Mesendoderm (in vitro differentiated cells): Measurements from ENCODE around the gene KRTAP10-4.
"Not testable (repeated sequence)": the region's sequence is repeated elsewhere in the genome, so short reads cannot be mapped to it uniquely, and the experiment has no call there.

Experiments used
- DNase-seq: peaks from one replicate; pipeline ENCODE4 v3.0.0; 2013
- H2AK5ac ChIP-seq: 2 replicates; pipeline ENCODE4 v1.6.1; 2013; ENCODE audit warnings: low read length, inconsistent platforms
- H2BK120ac ChIP-seq: 2 replicates; pipeline ENCODE4 v1.6.1; 2013; ENCODE audit warnings: low read depth, mild to moderate bottlenecking, low read length, moderate library complexity, mixed read lengths
- H2BK15ac ChIP-seq: replicated peaks from 2 replicates; pipeline ENCODE4 v1.6.1; 2013; ENCODE audit warnings: low read depth, mild to moderate bottlenecking, moderate library complexity
- H2BK5ac ChIP-seq: 2 replicates; pipeline ENCODE4 v1.6.1; 2013; ENCODE audit warnings: low read length, inconsistent platforms
- H3K18ac ChIP-seq: 2 replicates; pipeline ENCODE4 v1.6.1; 2013; ENCODE audit warnings: mild to moderate bottlenecking, low read length, mixed read lengths
- H3K23ac ChIP-seq: one replicate; pipeline ENCODE4 v1.6.1; 2013; ENCODE audit warnings: low read length
- H3K27ac ChIP-seq: 2 replicates; pipeline ENCODE4 v1.5.1; 2013; ENCODE audit warnings: low read depth, mild to moderate bottlenecking, inconsistent platforms, low read length, moderate library complexity
- H3K27me3 ChIP-seq: 2 replicates; pipeline ENCODE4 v1.6.1; 2013; ENCODE audit warnings: low read length, control low read depth, mild to moderate bottlenecking, inconsistent platforms; ENCODE audit not compliant: insufficient read depth, poor library complexity
- H3K36me3 ChIP-seq: 2 replicates; pipeline ENCODE4 v1.6.1; 2013; ENCODE audit warnings: low read length, inconsistent platforms; ENCODE audit not compliant: control insufficient read depth, insufficient read depth
- H3K4ac ChIP-seq: one replicate; pipeline ENCODE4 v1.6.1; 2013; ENCODE audit warnings: low read depth, mild to moderate bottlenecking, low read length, moderate library complexity
- H3K4me1 ChIP-seq: 2 replicates; pipeline ENCODE4 v1.6.1; 2013; ENCODE audit warnings: low read depth, low read length, inconsistent platforms; ENCODE audit not compliant: control insufficient read depth
- H3K4me2 ChIP-seq: 2 replicates; pipeline ENCODE4 v1.6.1; 2013; ENCODE audit warnings: low read length
- H3K4me3 ChIP-seq: 2 replicates; pipeline ENCODE4 v1.5.1; 2013; ENCODE audit warnings: mild to moderate bottlenecking, low read length
- H3K56ac ChIP-seq: one replicate; pipeline ENCODE4 v1.6.1; 2013; ENCODE audit warnings: low read length
- H3K79me1 ChIP-seq: 2 replicates; pipeline ENCODE4 v1.6.1; 2013; ENCODE audit warnings: low read length, inconsistent platforms
- H3K79me2 ChIP-seq: 2 replicates; pipeline ENCODE4 v1.6.1; 2013; ENCODE audit warnings: mild to moderate bottlenecking, low read length; ENCODE audit not compliant: control insufficient read depth, insufficient read depth
- H3K9ac ChIP-seq: 2 replicates; pipeline ENCODE4 v1.6.1; 2013; ENCODE audit warnings: low read length, inconsistent platforms
- H4K5ac ChIP-seq: one replicate; pipeline ENCODE4 v1.6.1; 2013; ENCODE audit warnings: low read length
- H4K8ac ChIP-seq: one replicate; pipeline ENCODE4 v1.6.1; 2013; ENCODE audit warnings: low read depth, mild to moderate bottlenecking, control low read depth, low read length, moderate library complexity
- WGBS: extraction: QIAGEN DNeasy Blood & Tissue Kit; methylation state at CpG from one replicate; pipeline ENCODE4 v1.1.7; 2013; ENCODE audit warnings: low lambda C conversion rate, missing lambda C conversion rate; ENCODE audit not compliant: insufficient coverage; ENCODE audit errors: extremely low coverage; 5-methylcytosine and 5-hydroxymethylcytosine counted together

Gene KRTAP10-4

GRCh38 chr21:44589586-44590305 is 16.2 kb downstream of the KRTAP10-4 start:
- Histone ChIP-seq H2BK120ac (no peak overlapping the region), H3K56ac (peak overlapping the region; percentile 15), H3K18ac (no peak overlapping the region), H2BK5ac (no peak overlapping the region), H2BK15ac (no peak overlapping the region), H4K8ac (no peak overlapping the region), H3K79me1 (no peaks in the 10 kb centered on the region), H3K4me1 (peaks cover 4% of the 10 kb centered on the region), H3K36me3 (no peaks in the 10 kb centered on the region), H3K9ac (no peak overlapping the region), H3K4me3 (no peak overlapping the region), H3K27ac (no peak overlapping the region), H2AK5ac (no peak overlapping the region), H3K4ac (no peak overlapping the region), H3K27me3 (no peaks in the 10 kb centered on the region), H3K4me2 (no peak overlapping the region), H3K23ac (no peak overlapping the region), H3K79me2 (no peaks in the 10 kb centered on the region), H4K5ac (no peak overlapping the region)
- no CpG with 5 or more reads among the region's 24 CpGs for WGBS
- DNase-seq = no peak

- Histone ChIP-seq H3K4me1 (peaks cover 4% of the 10 kb centered on the region), H3K9ac (no peak overlapping the region), H4K8ac (no peak overlapping the region), H3K4me2 (no peak overlapping the region), H4K5ac (no peak overlapping the region), H3K18ac (no peak overlapping the region), H3K79me1 (no peaks in the 10 kb centered on the region), H3K27me3 (no peaks in the 10 kb centered on the region), H2BK15ac (no peak overlapping the region), H3K27ac (no peak overlapping the region), H2AK5ac (no peak overlapping the region), H3K36me3 (no peaks in the 10 kb centered on the region), H3K23ac (no peak overlapping the region), H3K4me3 (no peak overlapping the region), H3K56ac (no peak overlapping the region), H2BK120ac (no peak overlapping the region), H3K4ac (no peak overlapping the region), H3K79me2 (no peaks in the 10 kb centered on the region), H2BK5ac (no peak overlapping the region)
- no peak for DNase-seq
- WGBS = no CpG with 5 or more reads among the region's 10 CpGs
Measured at GRCh38 chr21:44590311-44590721, 16.8 kb downstream of the KRTAP10-4 start.

GRCh38 chr21:44590897-44591800 is 17.6 kb downstream of the KRTAP10-4 start:
- not testable (repeated sequence) for H3K79me1 ChIP-seq, DNase-seq, H3K23ac ChIP-seq, H3K4me2 ChIP-seq, H3K56ac ChIP-seq, H3K4me1 ChIP-seq, H2BK120ac ChIP-seq, H4K5ac ChIP-seq, H3K27me3 ChIP-seq, H3K9ac ChIP-seq, H3K36me3 ChIP-seq, H3K79me2 ChIP-seq, H4K8ac ChIP-seq, H3K4ac ChIP-seq, H3K18ac ChIP-seq, H2BK15ac ChIP-seq, H3K27ac ChIP-seq, H3K4me3 ChIP-seq, H2AK5ac ChIP-seq, H2BK5ac ChIP-seq
- whole genome bisulfite sequencing = no CpG with 5 or more reads among the region's 19 CpGs

GRCh38 chr21:44591801-44592130 is 18.2 kb downstream of the KRTAP10-4 start:
- H3K9ac ChIP-seq, H2BK120ac ChIP-seq, H3K18ac ChIP-seq, H3K4ac ChIP-seq, H4K8ac ChIP-seq, H3K36me3 ChIP-seq, H3K79me2 ChIP-seq, H4K5ac ChIP-seq, H2BK15ac ChIP-seq, H3K27ac ChIP-seq, H3K27me3 ChIP-seq, H3K4me2 ChIP-seq, DNase-seq, H3K4me3 ChIP-seq, H3K23ac ChIP-seq, H2AK5ac ChIP-seq, H3K56ac ChIP-seq, H3K79me1 ChIP-seq, H2BK5ac ChIP-seq, H3K4me1 ChIP-seq: not testable (repeated sequence)
- WGBS = no CpG with 5 or more reads among the region's 4 CpGs

- H3K27ac ChIP-seq = no peak within 1 kb of the TSS
Measured at GRCh38 chr21:44592446-44593311, 19.1 kb downstream of the KRTAP10-4 start, which contains the start of gene KRTAP10-6. TSS of gene KRTAP10-6 (minus strand) at chr21:44592505. CDS start at chr21:44592484, 21 bp downstream.

More at GRCh38 chr21:44592446-44593311, 19.1 kb downstream of the KRTAP10-4 start, which contains the start of gene KRTAP10-6:
- no CpG with 5 or more reads among the region's 33 CpGs for WGBS
- no peaks in the 10 kb centered on the region for H3K36me3 ChIP-seq
- no peak within 1 kb of the TSS for H3K4ac ChIP-seq
- no peak within 1 kb of the TSS for H3K4me3 ChIP-seq
- H2BK15ac ChIP-seq = no peak within 1 kb of the TSS
- H3K56ac ChIP-seq = peak within 1 kb of the TSS; percentile 73
- H2BK5ac ChIP-seq = no peak within 1 kb of the TSS
- H3K27me3 ChIP-seq = no peaks in the 10 kb centered on the region
- no peaks in the 10 kb centered on the region for H3K79me2 ChIP-seq
- no peak within 1 kb of the TSS for H4K5ac ChIP-seq
- no peak within 1 kb of the TSS for H3K4me2 ChIP-seq
- peaks cover 4% of the 10 kb centered on the region for H3K4me1 ChIP-seq
- no peak within 1 kb of the TSS for H2BK120ac ChIP-seq
- H3K23ac ChIP-seq = no peak within 1 kb of the TSS
- no peak within 1 kb of the TSS for H3K9ac ChIP-seq
- H3K18ac ChIP-seq = no peak within 1 kb of the TSS
- H3K79me1 ChIP-seq = no peaks in the 10 kb centered on the region
- no peak within 1 kb of the TSS for H4K8ac ChIP-seq
- DNase-seq = no peak
- H2AK5ac ChIP-seq = no peak within 1 kb of the TSS
